HCEC 1CT (cell line): Measurements from ENCODE around the gene FGR.

Experiments used
- DNase-seq: peaks from one replicate; pipeline ENCODE4 v3.0.0-alpha.2; 2017

The FGR gene

DNA sequence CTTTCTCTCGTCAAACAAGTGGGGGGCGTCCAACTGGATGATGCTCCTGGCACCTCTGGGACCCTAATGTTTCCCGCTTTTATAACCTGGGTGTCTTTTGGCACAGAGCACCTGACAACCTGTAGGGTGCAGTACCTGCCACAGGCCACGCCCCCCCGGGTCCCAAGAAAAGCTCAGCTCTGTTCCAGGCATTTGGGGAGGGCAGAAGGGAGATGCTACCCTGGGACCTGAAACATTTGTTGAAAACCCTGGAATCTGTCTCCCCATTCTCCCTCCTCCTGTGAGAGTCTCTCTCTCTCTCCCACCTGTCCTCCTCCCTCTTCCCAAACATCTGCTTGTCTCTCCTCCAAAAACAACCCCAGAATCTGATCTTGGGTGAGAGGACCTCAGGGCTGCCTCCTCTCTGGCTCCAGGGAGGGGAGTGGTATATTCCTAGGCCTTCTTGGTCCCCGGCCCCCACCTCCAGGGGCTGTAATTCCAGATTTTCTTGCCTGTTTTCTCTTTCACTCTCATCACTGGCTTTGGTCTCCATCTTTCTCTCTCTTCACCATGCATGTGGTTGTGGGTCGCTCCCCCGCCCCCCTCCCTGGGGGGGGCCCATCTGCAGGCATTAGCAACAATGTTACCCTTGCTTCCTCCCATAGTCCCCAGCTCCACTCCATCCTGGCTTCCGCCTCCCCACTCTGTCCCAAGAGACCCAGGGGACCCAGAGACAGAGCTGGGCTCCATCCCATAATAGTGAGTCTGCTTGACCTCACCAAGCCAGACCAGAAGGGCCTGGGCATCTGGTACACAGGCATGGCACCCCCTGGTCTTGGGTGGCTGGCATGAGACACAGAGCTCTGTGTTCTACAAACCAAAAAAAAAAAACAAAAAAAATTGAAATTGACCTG lies 35.1 kb downstream of the FGR start:
- DNase-seq, result no peak

- DNase-seq, result peak; percentile 39
These were observed 36.0 kb downstream of the FGR start for GRCh38 chr1:27598902-27599528.

DNA sequence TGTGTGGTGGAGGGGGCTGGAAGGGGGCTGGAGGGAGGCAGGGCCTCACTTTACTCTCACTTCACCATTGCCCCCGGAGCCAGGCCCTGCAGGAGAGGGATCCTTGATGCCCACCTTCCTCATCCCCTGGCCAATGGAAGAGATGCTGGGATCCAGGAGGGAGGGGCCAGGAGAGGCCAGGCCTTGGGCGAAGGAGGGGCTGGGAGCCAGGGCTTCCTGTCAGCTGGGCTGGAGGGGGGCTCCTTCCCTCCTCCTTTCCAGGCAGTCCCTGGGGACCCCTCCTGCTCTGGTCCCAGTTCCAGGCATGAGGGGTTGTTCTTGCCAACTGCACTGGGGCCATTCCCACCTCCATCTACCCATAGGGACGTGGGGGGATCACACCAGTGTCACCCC lies 36.7 kb downstream of the FGR start:
- no peak for DNase-seq

DNA sequence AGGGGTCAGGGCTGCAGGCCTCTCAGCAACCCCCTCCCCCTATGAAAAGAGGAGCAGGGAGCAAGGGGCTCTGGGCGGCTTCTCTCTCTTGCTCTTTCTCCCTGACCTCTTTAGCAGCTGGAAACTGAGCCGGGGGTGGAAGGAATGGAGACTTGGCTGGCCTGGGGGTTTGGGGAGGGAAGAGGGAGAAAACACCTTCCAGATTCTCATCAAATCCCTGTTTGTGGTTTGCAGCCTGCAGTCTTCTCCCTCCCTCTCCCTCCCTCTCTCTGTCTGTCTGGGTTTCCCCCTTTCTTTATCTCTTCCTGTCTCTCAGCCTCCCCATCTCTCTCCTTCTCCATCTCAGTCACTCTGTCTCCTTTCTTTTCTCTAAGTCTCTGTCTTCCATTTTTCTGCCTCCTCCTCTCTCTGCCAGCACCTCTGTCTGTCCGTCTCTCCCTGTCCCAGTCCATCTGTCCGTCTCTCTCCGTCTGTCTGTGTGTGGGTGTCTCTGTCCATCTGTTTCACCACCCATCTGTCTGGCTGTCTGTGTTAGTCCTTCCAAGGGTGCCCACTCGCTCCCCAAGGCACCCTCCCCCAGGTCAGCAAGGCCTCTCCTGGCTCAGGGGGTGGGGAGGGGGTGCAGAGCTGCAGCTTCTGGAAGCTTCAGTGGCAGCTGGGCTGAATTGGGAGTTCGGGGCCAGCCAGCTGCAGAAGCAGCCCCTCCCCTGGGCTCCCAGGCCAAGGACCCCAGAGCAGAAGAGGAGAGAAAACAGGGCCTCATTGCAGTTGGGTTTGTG lies 37.3 kb downstream of the FGR start:
- DNase-seq, result no peak

DNA sequence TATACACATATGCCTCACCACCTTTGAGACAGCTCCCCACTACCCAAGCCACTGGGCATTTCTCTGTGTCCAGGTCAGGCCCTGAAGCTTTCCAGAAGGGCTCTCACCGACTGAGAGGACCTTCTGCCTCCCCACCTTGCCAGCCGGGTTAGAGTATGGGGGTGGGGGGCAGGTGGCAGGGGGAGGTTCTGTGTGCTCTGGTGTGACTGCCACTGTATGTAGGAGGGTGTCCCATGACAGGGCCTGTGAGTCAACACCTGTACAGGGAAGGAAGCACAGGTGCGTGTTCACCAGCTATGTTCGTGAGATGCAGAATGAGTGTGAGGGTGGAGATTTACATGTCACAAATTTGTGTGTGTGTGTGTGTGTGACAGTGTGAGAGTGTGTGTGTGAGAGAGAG lies 38.0 kb downstream of the FGR start:
- no peak for DNase-seq

- no peak for DNase-seq
These were observed 38.7 kb downstream of the FGR start for GRCh38 chr1:27596261-27596660.

DNA sequence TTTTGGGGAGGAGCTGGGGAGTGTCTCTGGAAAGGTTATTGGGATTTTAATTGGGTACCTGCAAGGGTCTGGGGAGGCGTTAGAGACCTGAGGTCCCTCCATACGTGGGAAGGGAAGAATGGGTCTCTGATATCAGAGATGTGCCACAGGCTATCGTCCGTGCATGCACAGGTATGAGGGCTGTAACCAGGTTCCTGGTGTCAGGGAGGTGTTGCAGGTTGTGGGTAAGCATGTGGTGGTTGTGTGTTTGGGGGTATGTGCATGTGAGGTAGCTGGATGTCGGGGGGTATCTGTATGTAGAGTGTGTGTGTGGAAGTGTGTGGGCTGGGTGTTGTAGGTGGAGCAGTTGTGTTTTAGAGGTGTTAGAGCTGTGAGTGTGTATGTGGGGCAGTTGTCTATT lies 39.4 kb downstream of the FGR start:
- DNase-seq, result no peak

DNA sequence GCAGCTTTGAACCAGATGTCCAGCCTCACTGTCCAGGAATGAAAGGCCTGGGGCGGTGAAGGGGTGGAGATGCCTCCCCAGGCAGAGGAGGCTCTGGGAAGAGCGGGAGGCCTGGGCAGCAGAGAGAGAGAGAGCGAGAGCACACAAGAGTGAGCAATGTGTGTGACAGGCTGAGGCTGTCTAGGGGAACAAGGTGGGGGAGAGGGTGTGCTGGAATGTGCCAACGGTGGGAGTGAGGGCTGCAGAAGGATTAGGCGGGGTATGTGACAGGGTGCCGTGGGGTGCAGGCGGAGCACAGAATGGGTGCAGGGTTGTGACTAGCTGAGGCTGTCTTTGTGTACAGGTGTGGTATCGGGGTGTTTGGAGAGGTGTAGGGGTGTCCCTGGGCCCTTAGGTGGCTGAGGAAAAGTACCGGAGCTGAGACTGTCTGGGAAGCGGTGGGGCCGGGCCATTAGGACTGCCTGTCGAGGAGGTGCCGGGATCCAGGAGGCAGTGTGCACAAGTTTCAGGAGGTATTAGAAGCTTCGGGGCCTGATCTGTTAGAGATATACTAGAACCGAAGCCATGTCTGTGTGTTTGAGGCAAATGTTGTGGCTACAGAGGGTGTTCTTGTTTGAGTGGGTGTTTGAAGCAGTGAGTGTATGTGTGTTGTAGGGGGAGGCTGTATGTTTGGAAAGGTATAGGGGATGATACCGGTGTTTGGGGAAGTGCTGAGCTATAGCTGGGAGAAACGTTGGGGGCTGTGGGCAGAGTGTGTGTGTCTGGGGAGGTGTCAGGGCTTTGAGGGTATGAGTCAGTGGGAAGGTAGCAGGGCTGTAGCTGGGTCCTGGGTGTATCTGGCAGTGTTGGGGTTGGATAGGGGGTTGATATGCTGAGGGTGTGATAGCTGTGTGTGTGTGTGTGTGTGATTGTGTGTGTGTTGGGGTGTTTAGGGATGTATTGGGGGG lies 40.1 kb downstream of the FGR start:
- no peak for DNase-seq

- DNase-seq, result no peak
These were observed 41.1 kb downstream of the FGR start for GRCh38 chr1:27593678-27594563.

- DNase-seq, result no peak
These were observed 41.9 kb downstream of the FGR start for GRCh38 chr1:27592931-27593677.

DNA sequence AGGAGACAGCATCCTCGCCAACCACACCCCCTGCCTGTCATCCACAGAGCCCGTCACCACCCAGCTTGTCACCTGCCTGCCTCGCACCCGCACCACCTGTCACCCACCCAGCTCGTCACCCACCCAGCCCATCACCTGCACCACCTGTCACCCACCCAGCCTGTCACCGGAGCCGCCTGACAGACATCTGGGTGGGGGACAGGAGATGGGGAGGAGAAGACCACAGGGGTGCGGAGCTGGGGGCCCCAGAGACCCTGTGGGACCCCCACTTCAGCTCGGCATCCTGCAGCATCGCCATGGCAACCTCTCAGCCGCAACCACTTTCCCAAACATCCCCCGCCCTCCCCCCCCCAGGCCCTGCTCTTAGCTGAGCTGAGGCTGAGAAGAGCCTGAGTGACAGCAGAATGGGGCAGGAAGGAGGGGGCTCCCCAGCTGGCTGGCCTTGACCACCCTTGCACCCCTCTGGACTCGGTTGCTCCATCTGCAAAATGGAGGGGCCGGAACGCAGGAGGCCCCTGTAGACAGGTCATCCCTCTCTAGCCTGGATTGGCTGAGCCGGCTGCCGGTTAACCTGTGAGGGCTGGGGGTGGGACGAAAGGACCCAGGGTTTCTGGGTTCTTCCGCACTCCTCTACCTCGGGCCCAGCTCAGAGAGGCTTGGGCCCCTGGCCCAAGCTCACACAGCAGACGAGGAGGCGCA lies 42.6 kb downstream of the FGR start:
- no peak for DNase-seq

DNA sequence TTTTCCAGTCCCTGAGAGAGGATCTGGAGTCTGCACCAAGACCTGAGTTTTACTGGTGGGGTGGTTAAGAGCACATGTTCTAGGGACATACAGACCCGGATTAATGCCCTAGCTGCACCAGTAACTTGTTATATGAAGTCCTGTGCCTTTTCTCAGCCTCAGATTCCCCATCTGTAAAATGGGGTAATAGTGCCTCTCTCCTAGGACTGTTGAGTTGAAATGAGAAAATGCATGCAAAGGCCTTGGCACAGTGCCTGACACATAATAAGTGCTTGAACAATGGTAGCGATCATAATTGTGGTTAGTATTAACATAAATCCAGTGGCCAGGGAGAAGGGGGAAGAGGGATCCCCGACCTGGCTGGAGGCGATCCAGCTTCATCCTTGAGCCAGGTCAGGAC lies 43.4 kb downstream of the FGR start:
- DNase-seq, result no peak

GRCh38 chr1:27590917-27591508 lies 44.0 kb downstream of the FGR start:
- no peak for DNase-seq

GRCh38 chr1:27589841-27590426 lies 45.1 kb downstream of the FGR start:
- no peak for DNase-seq

DNA sequence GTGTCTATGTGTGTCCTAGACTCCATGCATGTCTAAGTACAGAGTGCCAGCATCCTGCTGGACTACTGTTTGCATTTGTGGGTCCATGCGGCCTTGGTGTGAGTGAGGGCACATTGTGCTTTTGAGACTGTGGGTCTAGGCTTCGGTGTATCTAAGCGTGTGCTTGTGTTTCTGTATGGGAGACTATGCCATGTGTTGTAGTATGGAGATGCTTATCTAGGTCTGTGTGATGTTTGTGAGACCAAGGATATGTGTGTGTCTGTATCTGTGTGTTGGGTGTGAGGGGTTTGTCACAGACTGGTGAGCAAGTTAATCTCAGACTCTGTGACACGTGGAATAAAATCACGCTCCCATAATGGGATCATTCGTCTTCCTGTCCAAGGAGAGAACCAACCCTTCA lies 45.5 kb downstream of the FGR start:
- DNase-seq, result no peak

GRCh38 chr1:27588256-27589232 lies 46.4 kb downstream of the FGR start:
- peak; percentile 51 for DNase-seq

DNA sequence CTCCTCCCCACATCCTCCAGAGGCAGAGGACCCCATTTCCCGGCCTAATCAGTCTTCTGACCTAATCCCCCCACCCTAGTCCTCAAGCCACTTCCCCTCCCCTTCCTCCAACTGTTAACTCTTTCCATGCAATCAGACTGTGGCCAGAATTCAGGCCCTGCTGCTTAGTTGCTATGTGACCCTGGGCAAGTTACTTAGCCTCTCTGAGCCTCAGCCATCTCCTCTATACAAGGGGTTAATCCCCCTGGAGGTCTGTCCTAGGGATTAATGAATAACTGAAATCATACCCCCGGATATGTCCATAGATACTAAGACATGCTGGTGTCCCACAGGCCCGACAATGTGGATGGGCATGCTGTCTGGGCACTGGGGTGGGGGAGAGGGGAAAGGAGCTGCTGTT lies 49.3 kb downstream of the FGR start:
- no peak for DNase-seq

- no peak for DNase-seq
These were observed 50.5 kb downstream of the FGR start for GRCh38 chr1:27584453-27584852.
